GM23248 (cell line): ENCODE data around the gene TENT4A. TPM values are rescaled to one million over a fixed set of nuclear protein-coding genes. Genes with fewer than 3 reads are reported as not detected.

Experiments
- DNase-seq: peaks from one replicate; pipeline ENCODE4 v3.0.0-alpha.2; 2015
- H2AFZ ChIP-seq: fragments of 200-600 bp; sonication (generic); 2 replicates; pipeline ENCODE4 v1.6.1; 2016; ENCODE audit warnings: antibody characterized with exemption
- H3F3A ChIP-seq: fragments of 200-600 bp; sonication (generic); 2 replicates; pipeline ENCODE4 v1.6.1; 2016; ENCODE audit warnings: mild to moderate bottlenecking, antibody characterized with exemption, mixed run types; ENCODE audit not compliant: insufficient read depth
- H3K27ac ChIP-seq: fragments of 200-600 bp; sonication (generic); 2 replicates; pipeline ENCODE4 v1.5.1; 2016; ENCODE audit warnings: mild to moderate bottlenecking
- H3K27me3 ChIP-seq: fragments of 200-600 bp; sonication (generic); replicated peaks from 2 replicates; pipeline ENCODE4 v1.6.1; 2016; ENCODE audit warnings: mild to moderate bottlenecking; ENCODE audit not compliant: insufficient read depth
- H3K36me3 ChIP-seq: fragments of 200-600 bp; sonication (generic); 2 replicates; pipeline ENCODE4 v1.6.1; 2016; ENCODE audit warnings: low read depth, mild to moderate bottlenecking
- H3K4me1 ChIP-seq: fragments of 200-600 bp; sonication (generic); 2 replicates; pipeline ENCODE4 v1.6.1; 2016; ENCODE audit warnings: mild to moderate bottlenecking; ENCODE audit not compliant: insufficient read depth
- H3K4me2 ChIP-seq: fragments of 200-600 bp; sonication (generic); one replicate; pipeline ENCODE4 v1.6.1; 2016; ENCODE audit warnings: mild to moderate bottlenecking; ENCODE audit not compliant: unreplicated experiment
- H3K4me3 ChIP-seq: fragments of 200-600 bp; sonication (generic); 2 replicates; pipeline ENCODE4 v1.5.1; 2016; ENCODE audit warnings: mild to moderate bottlenecking
- H3K79me2 ChIP-seq: fragments of 200-600 bp; sonication (generic); 2 replicates; pipeline ENCODE4 v1.6.1; 2016; ENCODE audit warnings: mild to moderate bottlenecking; ENCODE audit not compliant: insufficient read depth
- H3K9ac ChIP-seq: fragments of 200-600 bp; sonication (generic); 2 replicates; pipeline ENCODE4 v1.6.1; 2016; ENCODE audit warnings: mild to moderate bottlenecking
- H3K9me2 ChIP-seq: fragments of 200-600 bp; sonication (generic); 2 replicates; pipeline ENCODE4 v1.6.1; 2016; ENCODE audit warnings: mixed run types, mild to moderate bottlenecking, moderate library complexity; ENCODE audit not compliant: insufficient read depth
- H3K9me3 ChIP-seq: fragments of 200-600 bp; sonication (generic); one replicate; pipeline ENCODE4 v1.6.1; 2017; ENCODE audit warnings: low read depth
- H4K20me1 ChIP-seq: fragments of 200-600 bp; sonication (generic); 2 replicates; pipeline ENCODE4 v1.6.0; 2016; ENCODE audit not compliant: insufficient read depth
- EZH2 ChIP-seq: fragments of 200-600 bp; sonication (generic); IDR thresholded peaks from 2 replicates; pipeline ENCODE4 v1.6.1; 2018; ENCODE audit warnings: antibody characterized with exemption, mild to moderate bottlenecking; ENCODE audit not compliant: insufficient read depth, poor library complexity, severe bottlenecking
- EZH2phosphoT487 ChIP-seq: fragments of 200-600 bp; sonication (generic); IDR thresholded peaks from 2 replicates; pipeline ENCODE4 v1.6.1; 2018; ENCODE audit warnings: antibody characterized with exemption, moderate library complexity, mild to moderate bottlenecking, low read depth; ENCODE audit not compliant: insufficient read depth
- WGBS, 2 experiments: methylation state at CpG; one replicate each; pipeline ENCODE4 v1.1.6; 2015 to 2017; ENCODE audit warnings: low lambda C conversion rate in 2 of 2, low coverage in 1 of 2; ENCODE audit errors: missing lambda C conversion rate in 2 of 2; 5-methylcytosine and 5-hydroxymethylcytosine counted together
- in situ Hi-C: fragments of 300-500 bp; cut with MboI; formaldehyde crosslinking; loops from 2 replicates; pipeline ENCODE4 v1.15.0; 2020
- polyA plus RNA-seq: library from polyadenylated mRNA; unstranded; fragments of >200 nt; fragmentation: Nextera tagmentation; extraction: Ambion mirVana; gene quantifications from 2 replicates; pipeline ENCODE4 v1.2.1, GENCODE V29; 2016
- total RNA-seq: library from RNA; depleted of rRNA; stranded (reverse); fragments of >200 nt; shearing (Covaris generic); gene quantifications from 2 replicates; pipeline ENCODE4 v1.2.3, GENCODE V29; 2014

Gene TENT4A
- total and polyA plus RNA-seq, 2 experiments from 2014 or later: 3.0 to 17.6 TPM

GRCh38 chr5:6710551-6711318 lies 2.5 kb upstream of the TENT4A start:
- Histone ChIP-seq H3K9me2 (no peaks in the 10 kb centered on the region), H3K4me1 (peaks cover 12% of the 10 kb centered on the region), H3K4me2 (no peak overlapping the region), H3K27me3 (no peaks in the 10 kb centered on the region), H3K9me3 (no peaks in the 10 kb centered on the region), H3K36me3 (no peaks in the 10 kb centered on the region), H3K4me3 (no peak overlapping the region), H3K27ac (no peak overlapping the region), H3F3A (peaks cover 17% of the 10 kb centered on the region), H3K9ac (no peak overlapping the region), H3K79me2 (peaks cover 12% of the 10 kb centered on the region), H2AFZ (no peak overlapping the region), H4K20me1 (no peaks in the 10 kb centered on the region; the same call in 1 of the 2 replicates)
- no peak for DNase-seq
- in situ Hi-C loops: no loop called here
- 81 to 84% methylated on average over 13 of the region's 13 CpGs for WGBS, 2 experiments
- no peak for TF ChIP-seq EZH2phosphoT487
- no peak for TF ChIP-seq EZH2

- Histone ChIP-seq H3K79me2 (peaks cover 20% of the 10 kb centered on the region), H2AFZ (peak overlapping the region; percentile 76), H3K9me3 (no peaks in the 10 kb centered on the region), H3K4me2 (peak overlapping the region; percentile 76), H3K27me3 (no peaks in the 10 kb centered on the region), H3K27ac (peak overlapping the region; percentile 93), H4K20me1 (no peaks in the 10 kb centered on the region; the same call in 1 of the 2 replicates), H3K36me3 (no peaks in the 10 kb centered on the region), H3K9ac (peak overlapping the region; percentile 86), H3F3A (peaks cover 17% of the 10 kb centered on the region), H3K4me3 (peak overlapping the region; percentile 74), H3K9me2 (no peaks in the 10 kb centered on the region), H3K4me1 (peaks cover 19% of the 10 kb centered on the region)
- WGBS, 2 experiments: 34 to 35% methylated on average over 15 of the region's 15 CpGs
- DNase-seq: no peak
- TF ChIP-seq EZH2: no peak
- no peak for TF ChIP-seq EZH2phosphoT487
- in situ Hi-C loops: no loop called here
These were observed 1.7 kb upstream of the TENT4A start for GRCh38 chr5:6711409-6712141.

- peak overlapping the region; percentile 76 for H3K4me2 ChIP-seq
- no peaks in the 10 kb centered on the region for H3K36me3 ChIP-seq
- peak; percentile 87 for DNase-seq
- H3K27ac ChIP-seq: peak overlapping the region; percentile 93
- WGBS, 2 experiments: 0 to 2% methylated on average over 33 to 35 of the region's 36 CpGs
- H3K9ac ChIP-seq: peak overlapping the region; percentile 86
- no peaks in the 10 kb centered on the region for H3K9me2 ChIP-seq
- H2AFZ ChIP-seq: peak overlapping the region; percentile 76
- H3K9me3 ChIP-seq: no peaks in the 10 kb centered on the region
- H3F3A ChIP-seq: peaks cover 17% of the 10 kb centered on the region
- no peaks in the 10 kb centered on the region; the same call in 1 of the 2 replicates for H4K20me1 ChIP-seq
- in situ Hi-C loops: no loop called here
- H3K4me3 ChIP-seq: peak overlapping the region; percentile 74
- H3K79me2 ChIP-seq: peaks cover 26% of the 10 kb centered on the region
- TF ChIP-seq EZH2phosphoT487: no peak
- TF ChIP-seq EZH2: no peak
- peaks cover 19% of the 10 kb centered on the region for H3K4me1 ChIP-seq
- H3K27me3 ChIP-seq: no peaks in the 10 kb centered on the region
These were observed 1.1 kb upstream of the TENT4A start for GRCh38 chr5:6712142-6712576.

DNA sequence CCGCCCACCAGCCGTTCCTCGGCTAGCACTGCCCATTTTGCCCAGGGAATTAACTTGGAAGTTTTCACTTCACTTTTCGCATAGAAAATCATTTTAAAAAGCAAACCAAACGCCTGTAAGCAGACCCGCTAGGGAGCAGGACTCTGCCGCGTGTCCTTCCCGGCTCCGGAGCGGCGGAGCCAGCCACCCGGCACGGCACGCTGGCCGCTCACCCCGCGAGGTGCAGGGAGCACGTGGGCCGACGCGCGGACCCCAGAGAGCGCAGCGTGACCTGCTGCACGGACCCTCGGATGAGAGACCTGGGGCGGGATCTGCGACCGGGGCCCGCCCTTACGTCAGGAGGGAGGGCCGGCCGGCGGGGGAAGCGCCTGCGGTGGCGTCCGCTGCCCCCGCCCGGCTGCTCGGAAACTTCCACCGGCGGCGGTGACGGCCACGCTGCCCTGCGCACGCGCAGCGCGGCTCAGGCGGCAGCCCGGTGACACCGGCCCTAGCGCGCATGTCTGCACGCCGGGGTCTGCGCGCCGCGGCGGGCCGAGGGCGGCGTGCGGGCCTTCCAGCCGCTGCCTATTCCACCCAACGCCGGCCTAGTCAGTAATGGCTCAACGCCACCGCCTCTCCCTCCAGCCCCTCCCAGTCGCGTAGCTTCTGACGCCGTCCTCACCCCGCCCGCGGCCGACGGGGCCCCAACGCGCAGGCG lies 507 bp upstream of the TENT4A start:
- 1% methylated on average over 61 to 69 of the region's 85 CpGs for WGBS, 2 experiments

More for the DNA sequence above, 507 bp upstream of the TENT4A start:
- Histone ChIP-seq H3K4me3 (peak overlapping the region; percentile 74), H2AFZ (peak overlapping the region; percentile 76), H3K9ac (peak overlapping the region; percentile 86), H3K9me2 (no peaks in the 10 kb centered on the region), H3K4me1 (peaks cover 19% of the 10 kb centered on the region), H3K9me3 (no peaks in the 10 kb centered on the region), H3K27me3 (no peaks in the 10 kb centered on the region), H3K27ac (peak overlapping the region; percentile 93), H3K36me3 (no peaks in the 10 kb centered on the region), H4K20me1 (no peaks in the 10 kb centered on the region; the same call in 1 of the 2 replicates), H3F3A (peaks cover 17% of the 10 kb centered on the region), H3K4me2 (peak overlapping the region; percentile 76), H3K79me2 (peaks cover 32% of the 10 kb centered on the region)
- DNase-seq: peak; percentile 97
- in situ Hi-C loops: no loop called here
- TF ChIP-seq EZH2phosphoT487 (no peak), EZH2 (no peak)
